HepG2 (cell line): ENCODE measurements around the gene MCU. TPM values are rescaled to one million over a fixed set of nuclear protein-coding genes. Genes with fewer than 3 reads are reported as not detected.

ENCODE experiments used
- ATAC-seq: fragments of 200-7000 bp; cut with Tn5 transposase; 3 replicates; pipeline ENCODE4 v1.9.1; 2020; ENCODE audit warnings: mild to moderate bottlenecking, moderate library complexity
- BruUV-seq: library from RNA; stranded (reverse); fragments of 400-500 nt; replicated peaks from 2 replicates; lab custom pipeline; 2021; lab: Mats Ljungman, UMichigan
- CTCF ChIA-PET: fragments of 300-600 bp; formaldehyde crosslinking; extraction: SDS; loops from one replicate; lab custom pipeline; 2021; ENCODE audit warnings: low total read pairs, inconsistent platforms, low intra/inter-chr PET ratio; lab: Yijun Ruan, JAX
- POLR2A ChIA-PET: fragments of 350-600 bp; sonication (Branson Sonifier 250); formaldehyde crosslinking; loops from one replicate; lab custom pipeline; 2020; ENCODE audit warnings: antibody characterized with exemption, inconsistent platforms; lab: Yijun Ruan, JAX
- DNase-seq: peaks from one replicate; pipeline ENCODE4 v3.0.0-alpha.2; 2015; ENCODE audit warnings: low spot score
- FAIRE-seq: peaks from 3 replicates; lab custom pipeline; 2011; peaks lifted over from hg19 to GRCh38; lab: Jason Lieb, UNC
- H2AFZ ChIP-seq: one replicate; pipeline ENCODE4 v1.6.1; 2011; ENCODE audit warnings: low read length, inconsistent platforms
- H3K27ac ChIP-seq: fragments of 300-600 bp; 3 replicates; pipeline ENCODE4 v1.8.0; 2011; ENCODE audit warnings: mixed run types, mild to moderate bottlenecking, mixed read lengths, low read length, inconsistent platforms; ENCODE audit not compliant: insufficient read depth; ENCODE audit errors: extremely low read length
- H3K27me3 ChIP-seq, 2 experiments: fragments of 200-600 bp in 1 of 2; 2 replicates in 1 of 2; 3 replicates in 1 of 2; pipeline versions ENCODE4 v1.6.0 to v1.8.0; 2011; ENCODE audit warnings: low read length in 2 of 2, mild to moderate bottlenecking in 2 of 2, moderate library complexity in 2 of 2, inconsistent platforms in 1 of 2; ENCODE audit not compliant: insufficient read depth in 2 of 2, control insufficient read depth in 1 of 2
- H3K36me3 ChIP-seq, 2 experiments: fragments of 200-600 bp in 1 of 2; replicated peaks in 1 of 2; 2 replicates in 1 of 2; 3 replicates in 1 of 2; pipeline versions ENCODE4 v1.5.1 to v1.8.0; 2011; ENCODE audit warnings: low read length in 2 of 2, inconsistent platforms in 1 of 2; ENCODE audit not compliant: insufficient read depth in 2 of 2, control insufficient read depth in 1 of 2
- H3K4me1 ChIP-seq: 2 replicates; pipeline ENCODE4 v1.5.1; 2012; ENCODE audit warnings: low read length, inconsistent platforms; ENCODE audit not compliant: insufficient read depth
- H3K4me2 ChIP-seq: 2 replicates; pipeline ENCODE4 v1.6.0; 2011; ENCODE audit warnings: low read depth, low read length, inconsistent platforms
- H3K4me3 ChIP-seq, 3 experiments: fragments of 200-600 bp in 1 of 3; sonication (generic), shearing (Covaris generic) in 1 of 3; replicated peaks in 1 of 3; 2 replicates each; pipeline ENCODE4 v1.5.1; 2011 to 2016; ENCODE audit warnings: low read length in 3 of 3, inconsistent platforms in 2 of 3, low read depth in 2 of 3, mild to moderate bottlenecking in 2 of 3, control low read depth in 1 of 3, mixed read lengths in 1 of 3; ENCODE audit not compliant: insufficient read depth in 1 of 3
- H3K79me2 ChIP-seq: one replicate; pipeline ENCODE4 v1.6.1; 2011; ENCODE audit warnings: low read length, inconsistent platforms; ENCODE audit not compliant: insufficient read depth
- H3K9ac ChIP-seq: 2 replicates; pipeline ENCODE4 v1.6.0; 2011; ENCODE audit warnings: mild to moderate bottlenecking, low read depth, low read length, inconsistent platforms; ENCODE audit not compliant: insufficient read depth
- H3K9me3 ChIP-seq: 2 replicates; pipeline ENCODE4 v1.5.1; 2012; ENCODE audit warnings: mild to moderate bottlenecking, low read length
- H4K20me1 ChIP-seq: 2 replicates; pipeline ENCODE4 v1.6.0; 2011; ENCODE audit warnings: inconsistent platforms, mild to moderate bottlenecking, low read length, moderate library complexity; ENCODE audit not compliant: insufficient read depth
- GATAD2A ChIP-seq: IDR thresholded peaks from 2 replicates; pipeline ENCODE4 v1.6.1; 2016
- GTF2F1 ChIP-seq: fragments of 150-350 bp; IDR thresholded peaks from 2 replicates; pipeline ENCODE4 v1.6.1; 2014; ENCODE audit warnings: low read length
- MAF1 ChIP-seq: sonication (generic); formaldehyde crosslinking; IDR thresholded peaks from 2 replicates; pipeline ENCODE4 v1.5.0; 2020; ENCODE audit warnings: missing genetic modification reagents, borderline replicate concordance
- SOX6 ChIP-seq, 2 experiments: fragments of 450-650 bp in 1 of 2; sonication (generic) in 1 of 2; formaldehyde crosslinking in 1 of 2; IDR thresholded peaks; 2 replicates each; pipeline versions ENCODE4 v1.4.0 to v1.6.1; 2017 to 2020; ENCODE audit warnings: antibody characterized with exemption in 1 of 2, mild to moderate bottlenecking in 1 of 2, missing genetic modification reagents in 1 of 2
- TARDBP ChIP-seq: sonication (generic); formaldehyde crosslinking; IDR thresholded peaks from 2 replicates; pipeline ENCODE4 v1.8.0; 2022; ENCODE audit warnings: mild to moderate bottlenecking, missing genetic modification reagents
- ZNF20 ChIP-seq: sonication (generic); formaldehyde crosslinking; IDR thresholded peaks from 2 replicates; pipeline ENCODE4 v1.4.0; 2020; ENCODE audit warnings: mild to moderate bottlenecking, moderate library complexity, missing genetic modification reagents
- ZNF746 ChIP-seq: sonication (generic); formaldehyde crosslinking; IDR thresholded peaks from 2 replicates; pipeline ENCODE4 v1.8.0; 2022; ENCODE audit warnings: mild to moderate bottlenecking, missing genetic modification reagents
- WGBS: methylation state at CpG from one replicate; pipeline ENCODE4 v1.1.6; 2017; ENCODE audit warnings: low lambda C conversion rate; 5-methylcytosine and 5-hydroxymethylcytosine counted together
- in situ Hi-C: cut with HindIII; loops from 2 replicates; pipeline ENCODE4 v1.10.0; 2017; ENCODE audit warnings: low pct_unique_long_range_greater_than_20kb; ENCODE audit not compliant: extremely low pct_ligation_motif_present
- intact Hi-C: fragments of 100-400 bp; cut with micrococcal nuclease; formaldehyde crosslinking; loops from one replicate; pipeline ENCODE4 v1.10.0; 2022; ENCODE audit not compliant: unreplicated experiment
- polyA plus RNA-seq, 8 experiments: library from polyadenylated mRNA; depleted of rRNA in 3 of 8; stranded (reverse) in 7 of 8; unstranded in 1 of 8; fragments of >200 nt; fragmentation: Illumina TruSeq in 4 of 8; extraction: Trizol in 4 of 8; gene quantifications; 2 replicates each; pipeline versions ENCODE4 v1.2.1 to v1.2.3, GENCODE V29; 2011 to 2016; ENCODE audit warnings: low read depth in 4 of 8, missing spikeins in 1 of 8, mixed read lengths in 1 of 8; ENCODE audit not compliant: insufficient read depth in 1 of 8
- total RNA-seq, 5 experiments: library from RNA; depleted of rRNA; stranded (reverse); fragments of >200 nt; fragmentation: Illumina TruSeq; extraction: Trizol; gene quantifications; 2 replicates each; pipeline ENCODE4 v1.2.3, GENCODE V29; 2016; ENCODE audit warnings: low read depth in 1 of 5
- TF ChIP-seq, protein P1 (sequence below): sonication (generic); formaldehyde crosslinking; IDR thresholded peaks from 2 replicates; pipeline ENCODE4 v1.5.1; 2020; ENCODE audit warnings: mild to moderate bottlenecking, missing genetic modification reagents
- TF ChIP-seq, protein P2 (sequence below): IDR thresholded peaks from 2 replicates; pipeline ENCODE4 v1.6.1; 2018; ENCODE audit warnings: missing genetic modification reagents
- TF ChIP-seq, protein P3 (sequence below): sonication (generic); formaldehyde crosslinking; IDR thresholded peaks from 2 replicates; pipeline ENCODE4 v1.8.0; 2022; ENCODE audit warnings: mild to moderate bottlenecking, missing genetic modification reagents

The MCU gene
- total and polyA plus RNA-seq, 2 of the 13 experiments (the other 11 are each of a cell fraction or from before 2014, with no cell fraction given), result 25.9 to 64.5 TPM

DNA sequence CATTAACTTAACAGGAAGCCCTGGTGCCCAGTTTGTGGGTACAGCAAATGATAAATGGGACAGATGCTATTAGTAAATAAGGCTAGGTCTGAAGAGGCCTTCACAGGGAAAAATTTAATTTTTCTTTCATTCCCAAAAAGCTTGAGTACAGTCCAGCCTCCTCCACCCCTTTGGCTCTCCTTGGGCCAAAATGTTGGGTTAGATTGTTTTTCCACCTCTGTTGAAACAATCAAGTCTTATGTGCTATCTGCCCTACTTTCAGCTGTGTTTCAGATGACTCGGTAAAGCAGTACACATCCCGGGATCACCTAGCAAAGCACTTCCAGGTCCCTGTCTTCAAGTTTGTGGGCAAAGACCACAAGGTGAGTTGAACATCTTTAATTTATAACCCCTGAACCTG, 238.3 kb downstream of the MCU start (continued):
- TF ChIP-seq, protein P1, sequence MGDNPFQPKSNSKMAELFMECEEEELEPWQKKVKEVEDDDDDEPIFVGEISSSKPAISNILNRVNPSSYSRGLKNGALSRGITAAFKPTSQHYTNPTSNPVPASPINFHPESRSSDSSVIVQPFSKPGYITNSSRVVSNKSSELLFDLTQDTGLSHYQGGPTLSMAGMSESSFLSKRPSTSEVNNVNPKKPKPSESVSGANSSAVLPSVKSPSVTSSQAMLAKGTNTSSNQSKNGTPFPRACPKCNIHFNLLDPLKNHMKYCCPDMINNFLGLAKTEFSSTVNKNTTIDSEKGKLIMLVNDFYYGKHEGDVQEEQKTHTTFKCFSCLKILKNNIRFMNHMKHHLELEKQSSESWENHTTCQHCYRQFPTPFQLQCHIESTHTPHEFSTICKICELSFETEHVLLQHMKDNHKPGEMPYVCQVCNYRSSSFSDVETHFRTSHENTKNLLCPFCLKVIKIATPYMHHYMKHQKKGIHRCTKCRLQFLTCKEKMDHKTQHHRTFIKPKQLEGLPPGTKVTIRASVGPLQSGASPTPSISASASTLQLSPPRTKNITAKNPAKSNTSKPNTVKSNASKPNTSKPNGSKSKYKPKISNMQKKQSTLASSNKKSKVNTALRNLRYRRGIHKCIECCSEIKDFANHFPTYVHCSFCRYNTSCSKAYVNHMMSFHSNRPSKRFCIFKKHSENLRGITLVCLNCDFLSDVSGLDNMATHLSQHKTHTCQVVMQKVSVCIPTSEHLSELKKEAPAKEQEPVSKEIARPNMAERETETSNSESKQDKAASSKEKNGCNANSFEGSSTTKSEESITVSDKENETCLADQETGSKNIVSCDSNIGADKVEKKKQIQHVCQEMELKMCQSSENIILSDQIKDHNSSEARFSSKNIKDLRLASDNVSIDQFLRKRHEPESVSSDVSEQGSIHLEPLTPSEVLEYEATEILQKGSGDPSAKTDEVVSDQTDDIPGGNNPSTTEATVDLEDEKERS (CRISPR knock-in tag), result no peak
- TF ChIP-seq ZNF746 (CRISPR knock-in tag), result no peak
- no peak for TF ChIP-seq GTF2F1
- TF ChIP-seq TARDBP (CRISPR knock-in tag), result no peak
- no peak for TF ChIP-seq GATAD2A (CRISPR knock-in tag)
- TF ChIP-seq, protein P2, sequence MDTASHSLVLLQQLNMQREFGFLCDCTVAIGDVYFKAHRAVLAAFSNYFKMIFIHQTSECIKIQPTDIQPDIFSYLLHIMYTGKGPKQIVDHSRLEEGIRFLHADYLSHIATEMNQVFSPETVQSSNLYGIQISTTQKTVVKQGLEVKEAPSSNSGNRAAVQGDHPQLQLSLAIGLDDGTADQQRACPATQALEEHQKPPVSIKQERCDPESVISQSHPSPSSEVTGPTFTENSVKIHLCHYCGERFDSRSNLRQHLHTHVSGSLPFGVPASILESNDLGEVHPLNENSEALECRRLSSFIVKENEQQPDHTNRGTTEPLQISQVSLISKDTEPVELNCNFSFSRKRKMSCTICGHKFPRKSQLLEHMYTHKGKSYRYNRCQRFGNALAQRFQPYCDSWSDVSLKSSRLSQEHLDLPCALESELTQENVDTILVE, result no peak
- no peak for TF ChIP-seq ZNF20 (CRISPR knock-in tag)
- TF ChIP-seq MAF1 (CRISPR knock-in tag), result no peak

DNA sequence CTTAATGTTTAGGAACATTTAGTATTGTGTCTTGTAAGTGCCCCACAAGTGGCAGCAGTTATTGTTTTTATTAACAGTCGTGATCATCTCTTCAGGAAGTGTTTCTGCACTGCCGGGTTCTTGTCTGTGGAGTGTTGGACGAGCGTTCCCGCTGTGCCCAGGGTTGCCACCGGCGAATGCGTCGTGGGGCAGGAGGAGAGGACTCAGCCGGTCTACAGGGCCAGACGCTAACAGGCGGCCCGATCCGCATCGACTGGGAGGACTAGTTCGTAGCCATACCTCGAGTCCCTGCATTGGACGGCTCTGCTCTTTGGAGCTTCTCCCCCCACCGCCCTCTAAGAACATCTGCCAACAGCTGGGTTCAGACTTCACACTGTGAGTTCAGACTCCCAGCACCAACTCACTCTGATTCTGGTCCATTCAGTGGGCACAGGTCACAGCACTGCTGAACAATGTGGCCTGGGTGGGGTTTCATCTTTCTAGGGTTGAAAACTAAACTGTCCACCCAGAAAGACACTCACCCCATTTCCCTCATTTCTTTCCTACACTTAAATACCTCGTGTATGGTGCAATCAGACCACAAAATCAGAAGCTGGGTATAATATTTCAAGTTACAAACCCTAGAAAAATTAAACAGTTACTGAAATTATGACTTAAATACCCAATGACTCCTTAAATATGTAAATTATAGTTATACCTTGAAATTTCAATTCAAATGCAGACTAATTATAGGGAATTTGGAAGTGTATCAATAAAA, 240.5 kb downstream of the MCU start:
- Histone ChIP-seq H3K36me3 (peaks cover 0 to 17% of the 10 kb centered on the region in 2 experiments; a peak in 1 of 5 replicates), H3K79me2 (no peaks in the 10 kb centered on the region)
- POLR2A ChIA-PET, result no interaction called here

More for the DNA sequence above, 240.5 kb downstream of the MCU start:
- TF ChIP-seq SOX6 (IDR thresholded peaks at IDR 0.05) (no peak), SOX6 (CRISPR knock-in tag; IDR thresholded peaks at IDR 0.05) (no peak)
- TF ChIP-seq, protein P3, sequence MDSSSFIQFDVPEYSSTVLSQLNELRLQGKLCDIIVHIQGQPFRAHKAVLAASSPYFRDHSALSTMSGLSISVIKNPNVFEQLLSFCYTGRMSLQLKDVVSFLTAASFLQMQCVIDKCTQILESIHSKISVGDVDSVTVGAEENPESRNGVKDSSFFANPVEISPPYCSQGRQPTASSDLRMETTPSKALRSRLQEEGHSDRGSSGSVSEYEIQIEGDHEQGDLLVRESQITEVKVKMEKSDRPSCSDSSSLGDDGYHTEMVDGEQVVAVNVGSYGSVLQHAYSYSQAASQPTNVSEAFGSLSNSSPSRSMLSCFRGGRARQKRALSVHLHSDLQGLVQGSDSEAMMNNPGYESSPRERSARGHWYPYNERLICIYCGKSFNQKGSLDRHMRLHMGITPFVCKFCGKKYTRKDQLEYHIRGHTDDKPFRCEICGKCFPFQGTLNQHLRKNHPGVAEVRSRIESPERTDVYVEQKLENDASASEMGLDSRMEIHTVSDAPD (CRISPR knock-in tag), result no peak
- Histone ChIP-seq H3K4me2 (no peak overlapping the region), H3K9me3 (no peaks in the 10 kb centered on the region), H3K9ac (no peak overlapping the region), H3K4me1 (peaks cover 11% of the 10 kb centered on the region), H3K4me3 (no peak overlapping the region), H3K27ac (no peak overlapping the region), H3K27me3 (no peaks in the 10 kb centered on the region), H2AFZ (no peak overlapping the region), H4K20me1 (no peaks in the 10 kb centered on the region)
- CTCF ChIA-PET, result no interaction called here
- FAIRE-seq (no peak), DNase-seq (no peak), ATAC-seq (no peak)
- intact Hi-C loops, result no loop called here
- in situ Hi-C loops, result no loop called here
- no TSS peak for BruUV-seq
- 94% methylated on average over 20 of the region's 20 CpGs for WGBS
